GM21423 (cell line): ENCODE results near the gene SH3BP4.

ENCODE experiments used
- ATAC-seq: cut with Tn5 transposase; IDR thresholded peaks from one replicate; pipeline ENCODE4 v1.9.1; 2021; ENCODE audit warnings: mild to moderate bottlenecking, moderate library complexity; ENCODE audit not compliant: unreplicated experiment

The SH3BP4 gene

GRCh38 chr2:235032949-235033348 lies 81.1 kb downstream of the SH3BP4 start:
- ATAC-seq: no peak

GRCh38 chr2:235034265-235035118 lies 82.7 kb downstream of the SH3BP4 start:
- no peak for ATAC-seq

- ATAC-seq: no peak
Observed at GRCh38 chr2:235037604-235038166, 85.9 kb downstream of the SH3BP4 start.

- no peak for ATAC-seq
Observed at GRCh38 chr2:235041221-235041917, 89.6 kb downstream of the SH3BP4 start.

GRCh38 chr2:235041918-235042575 lies 90.2 kb downstream of the SH3BP4 start:
- ATAC-seq: no peak

- ATAC-seq: no peak
Observed at GRCh38 chr2:235042576-235043515, 91.0 kb downstream of the SH3BP4 start.

- ATAC-seq: no peak
Observed at GRCh38 chr2:235043762-235044500, 92.1 kb downstream of the SH3BP4 start.

- peak; percentile 8 for ATAC-seq
Observed at GRCh38 chr2:235044501-235045271, 92.9 kb downstream of the SH3BP4 start.

- ATAC-seq: peak; percentile 90
Observed at GRCh38 chr2:235045336-235045972, 93.6 kb downstream of the SH3BP4 start.

GRCh38 chr2:235045973-235046343 lies 94.1 kb downstream of the SH3BP4 start:
- ATAC-seq: no peak

- no peak for ATAC-seq
Observed at GRCh38 chr2:235046589-235046988, 94.8 kb downstream of the SH3BP4 start.

GRCh38 chr2:235047171-235048160 lies 95.6 kb downstream of the SH3BP4 start:
- no peak for ATAC-seq

- ATAC-seq: no peak
Observed at GRCh38 chr2:235048549-235048948, 96.7 kb downstream of the SH3BP4 start.

GRCh38 chr2:235049069-235049468 lies 97.3 kb downstream of the SH3BP4 start:
- no peak for ATAC-seq

GRCh38 chr2:235049719-235050118 lies 97.9 kb downstream of the SH3BP4 start:
- no peak for ATAC-seq

- ATAC-seq: no peak
Observed at GRCh38 chr2:235050980-235051351, 99.1 kb downstream of the SH3BP4 start.
